ENCODE data around the gene AMER1.
A peak's percentile ranks its signal among the peaks of the same experiment; 100 is the strongest.

GRCh38 chrX:64205735-64206501 lies 410 bp upstream of the AMER1 start:
- TF ChIP-seq POLR2A (IDR thresholded peaks at IDR 0.05) (peak; percentile 69 to 71), EP300 (IDR thresholded peaks at IDR 0.05) (no peak), POLR2AphosphoS5 (IDR thresholded peaks at IDR 0.05) (peak; percentile 81 to 90 (median 88))
- TF ChIP-seq, protein P1, sequence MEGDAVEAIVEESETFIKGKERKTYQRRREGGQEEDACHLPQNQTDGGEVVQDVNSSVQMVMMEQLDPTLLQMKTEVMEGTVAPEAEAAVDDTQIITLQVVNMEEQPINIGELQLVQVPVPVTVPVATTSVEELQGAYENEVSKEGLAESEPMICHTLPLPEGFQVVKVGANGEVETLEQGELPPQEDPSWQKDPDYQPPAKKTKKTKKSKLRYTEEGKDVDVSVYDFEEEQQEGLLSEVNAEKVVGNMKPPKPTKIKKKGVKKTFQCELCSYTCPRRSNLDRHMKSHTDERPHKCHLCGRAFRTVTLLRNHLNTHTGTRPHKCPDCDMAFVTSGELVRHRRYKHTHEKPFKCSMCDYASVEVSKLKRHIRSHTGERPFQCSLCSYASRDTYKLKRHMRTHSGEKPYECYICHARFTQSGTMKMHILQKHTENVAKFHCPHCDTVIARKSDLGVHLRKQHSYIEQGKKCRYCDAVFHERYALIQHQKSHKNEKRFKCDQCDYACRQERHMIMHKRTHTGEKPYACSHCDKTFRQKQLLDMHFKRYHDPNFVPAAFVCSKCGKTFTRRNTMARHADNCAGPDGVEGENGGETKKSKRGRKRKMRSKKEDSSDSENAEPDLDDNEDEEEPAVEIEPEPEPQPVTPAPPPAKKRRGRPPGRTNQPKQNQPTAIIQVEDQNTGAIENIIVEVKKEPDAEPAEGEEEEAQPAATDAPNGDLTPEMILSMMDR (IDR thresholded peaks at IDR 0.05) = peak in 1 of 4 experiments; percentile 18
